NCI-H2107 (cell line): ENCODE data around the gene NLGN1.
"Not testable (repeated sequence)": the region's sequence is repeated elsewhere in the genome, so short reads cannot be mapped to it uniquely, and the experiment has no call there.

Experiments used
- DNase-seq: peaks from one replicate; lab custom pipeline; 2025; lab: John Stamatoyannopoulos, UW

NLGN1 gene

GRCh38 chr3:173429527-173429926 lies 32.0 kb downstream of the NLGN1 start:
- no peak for DNase-seq

- no peak for DNase-seq
Measured at GRCh38 chr3:173430576-173430975, 33.0 kb downstream of the NLGN1 start.

GRCh38 chr3:173439004-173439403 lies 41.5 kb downstream of the NLGN1 start:
- DNase-seq = no peak

- DNase-seq = no peak
Measured at GRCh38 chr3:173440514-173440913, 43.0 kb downstream of the NLGN1 start.

- not testable (repeated sequence) for DNase-seq
Measured at GRCh38 chr3:173451561-173451960, 54.0 kb downstream of the NLGN1 start.

GRCh38 chr3:173463250-173463649 lies 65.7 kb downstream of the NLGN1 start:
- no peak for DNase-seq

GRCh38 chr3:173465112-173465511 lies 67.6 kb downstream of the NLGN1 start:
- no peak for DNase-seq

GRCh38 chr3:173465898-173466678 lies 68.5 kb downstream of the NLGN1 start:
- DNase-seq = no peak

GRCh38 chr3:173467501-173467900 lies 70.0 kb downstream of the NLGN1 start:
- no peak for DNase-seq

GRCh38 chr3:173473237-173473636 lies 75.7 kb downstream of the NLGN1 start:
- no peak for DNase-seq

- DNase-seq = no peak
Measured at GRCh38 chr3:173479301-173479700, 81.8 kb downstream of the NLGN1 start.

GRCh38 chr3:173501931-173502489 lies 104.5 kb downstream of the NLGN1 start:
- DNase-seq = no peak

- DNase-seq = peak; percentile 11
Measured at GRCh38 chr3:173502983-173503568, 105.5 kb downstream of the NLGN1 start.

GRCh38 chr3:173510565-173510964 lies 113.0 kb downstream of the NLGN1 start:
- DNase-seq = no peak

- DNase-seq = no peak
Measured at GRCh38 chr3:173513123-173513522, 115.6 kb downstream of the NLGN1 start.

GRCh38 chr3:173529062-173529711 lies 131.6 kb downstream of the NLGN1 start:
- DNase-seq = peak; percentile 24

GRCh38 chr3:173531602-173532001 lies 134.1 kb downstream of the NLGN1 start:
- DNase-seq = no peak

GRCh38 chr3:173538410-173538809 lies 140.9 kb downstream of the NLGN1 start:
- DNase-seq = no peak

- not testable (repeated sequence) for DNase-seq
Measured at GRCh38 chr3:173545590-173545989, 148.0 kb downstream of the NLGN1 start.

- DNase-seq = no peak
Measured at GRCh38 chr3:173547070-173547469, 149.5 kb downstream of the NLGN1 start.

GRCh38 chr3:173548261-173548660 lies 150.7 kb downstream of the NLGN1 start:
- no peak for DNase-seq

GRCh38 chr3:173552526-173552925 lies 155.0 kb downstream of the NLGN1 start:
- no peak for DNase-seq
